ENCODE measurements around the gene TMEM179.

- TF ChIP-seq CTCF (CRISPR knock-in tag; IDR thresholded peaks at IDR 0.05) (no peak), RAD21 (CRISPR knock-in tag; IDR thresholded peaks at IDR 0.05) (no peak), REST (IDR thresholded peaks at IDR 0.05; ENCODE audit: borderline replicate concordance in 1 of 2, low read depth in 1 of 2, low read length in 2 of 2) (no peak), FOXM1 (CRISPR knock-in tag; IDR thresholded peaks at IDR 0.05) (no peak), ZMAT5 (CRISPR knock-in tag; IDR thresholded peaks at IDR 0.05; ENCODE audit: borderline replicate concordance, low read depth) (no peak), POLR2G (IDR thresholded peaks at IDR 0.05; ENCODE audit: low read depth, low read length) (no peak), ZNF780A (CRISPR knock-in tag; IDR thresholded peaks at IDR 0.05) (no peak), ZSCAN5A (CRISPR knock-in tag; IDR thresholded peaks at IDR 0.05; ENCODE audit: borderline replicate concordance) (no peak), MXI1 (IDR thresholded peaks at IDR 0.05; ENCODE audit: borderline replicate concordance, low read depth, low read length) (no peak), POLR2A (IDR thresholded peaks at IDR 0.05; ENCODE audit: insufficient read depth in 1 of 2, low read depth in 2 of 2, low read length in 2 of 2) (no peak)
These were observed 12.9 kb downstream of the TMEM179 start for GRCh38 chr14:104591506-104592291.

All from HepG2 (cell line).